Measurements from ENCODE around the gene SLC22A25.
"Not testable (repeated sequence)": the region's sequence is repeated elsewhere in the genome, so short reads cannot be mapped to it uniquely, and the experiment has no call there.

SLC22A25 gene

DNA sequence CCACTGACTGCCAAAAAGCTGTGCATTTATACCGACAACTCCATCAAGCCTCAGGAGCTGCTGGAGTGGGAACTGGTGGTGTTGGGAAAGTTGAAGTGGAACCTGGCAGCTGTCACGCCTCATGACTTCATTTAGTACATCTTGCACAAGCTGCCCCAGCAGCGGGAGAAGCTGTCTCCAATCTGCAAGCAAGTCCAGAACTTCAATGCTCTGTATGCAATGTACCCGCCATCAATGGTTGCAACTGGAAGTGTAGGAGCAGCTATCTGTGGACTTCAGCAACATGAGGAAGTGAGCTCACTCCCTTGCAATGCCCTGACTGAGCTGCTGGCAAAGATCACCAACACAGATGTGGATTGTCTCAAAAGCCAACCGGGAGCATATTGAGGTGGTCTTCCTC, at the start of gene SLC22A25:
Gene SLC22A25 (minus strand): TSS at position 67 of the 400 bp plus-strand sequence. CDS start 13,947 bp downstream, outside the sequence.
- no peak for DNase-seq

DNA sequence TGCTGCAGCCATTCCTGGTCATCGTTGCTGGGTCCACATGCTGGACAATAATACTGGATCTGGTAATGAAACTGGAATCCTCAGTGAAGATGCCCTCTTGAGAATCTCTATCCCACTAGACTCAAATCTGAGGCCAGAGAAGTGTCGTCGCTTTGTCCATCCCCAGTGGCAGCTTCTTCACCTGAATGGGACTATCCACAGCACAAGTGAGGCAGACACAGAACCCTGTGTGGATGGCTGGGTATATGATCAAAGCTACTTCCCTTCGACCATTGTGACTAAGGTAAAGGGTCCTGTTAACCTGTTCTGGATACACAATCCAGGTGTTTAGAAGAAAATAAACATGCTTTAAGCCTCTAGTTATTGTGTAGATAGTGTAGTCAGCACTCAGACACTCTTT, 46.9 kb upstream of the SLC22A25 start:
- DNase-seq = no peak

DNA sequence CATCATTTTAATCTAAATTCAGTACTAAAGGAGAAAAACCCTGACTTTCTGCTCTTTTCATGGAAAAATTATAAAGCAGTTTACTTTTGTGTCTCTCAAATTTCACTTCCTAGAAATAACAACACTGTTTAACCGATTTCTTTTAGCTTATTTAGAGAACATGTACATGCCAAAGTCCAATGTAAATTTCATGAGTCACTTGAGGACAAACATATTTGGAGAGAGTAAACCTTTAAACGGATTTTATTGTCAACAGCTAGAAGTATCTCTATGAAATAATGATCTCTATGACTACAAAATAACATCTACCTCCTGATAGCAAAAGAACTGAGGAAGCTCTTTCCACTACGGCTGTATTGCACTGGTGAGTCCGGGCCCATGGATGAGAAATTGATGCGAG, 46.3 kb upstream of the SLC22A25 start:
- DNase-seq = no peak

DNA sequence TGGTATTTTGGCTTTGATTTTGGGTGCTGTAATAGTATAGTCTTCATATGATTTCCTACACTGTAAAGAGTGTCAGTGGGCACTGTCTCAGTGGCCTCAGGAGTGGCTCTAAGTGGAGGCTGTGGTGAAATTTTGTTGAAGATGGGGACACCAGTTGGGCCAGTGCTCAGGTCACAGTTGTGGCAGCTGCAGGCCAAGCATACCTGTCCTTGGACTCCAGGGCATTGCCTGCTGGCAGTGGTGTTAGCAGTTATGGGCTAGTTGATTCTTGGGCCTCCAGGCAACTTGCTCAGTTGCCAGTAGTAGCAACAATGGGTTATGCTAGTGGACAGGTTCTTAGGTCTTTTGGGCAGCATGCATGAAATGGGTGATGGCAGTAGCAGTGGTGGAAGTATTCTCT, 39.2 kb upstream of the SLC22A25 start:
- no peak for DNase-seq

DNA sequence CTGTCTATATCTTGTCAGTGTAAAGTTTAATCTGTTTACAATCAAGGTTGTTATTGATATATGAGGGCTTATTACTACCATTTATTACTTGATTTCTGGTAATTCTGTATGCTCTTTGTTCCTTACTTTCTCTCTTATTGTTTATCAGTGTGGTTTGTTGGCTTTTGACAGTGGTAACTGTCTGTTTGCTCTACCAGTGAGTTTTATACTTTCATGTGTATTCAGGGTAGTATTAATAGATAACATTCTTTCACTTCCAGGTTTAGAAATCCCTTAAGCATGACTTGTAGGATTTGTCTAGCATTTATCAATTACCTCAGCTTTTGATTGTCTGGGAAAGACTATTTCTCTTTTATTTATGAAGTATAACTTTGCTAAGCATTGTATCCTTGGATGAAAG, 37.5 kb upstream of the SLC22A25 start:
- DNase-seq = no peak

DNA sequence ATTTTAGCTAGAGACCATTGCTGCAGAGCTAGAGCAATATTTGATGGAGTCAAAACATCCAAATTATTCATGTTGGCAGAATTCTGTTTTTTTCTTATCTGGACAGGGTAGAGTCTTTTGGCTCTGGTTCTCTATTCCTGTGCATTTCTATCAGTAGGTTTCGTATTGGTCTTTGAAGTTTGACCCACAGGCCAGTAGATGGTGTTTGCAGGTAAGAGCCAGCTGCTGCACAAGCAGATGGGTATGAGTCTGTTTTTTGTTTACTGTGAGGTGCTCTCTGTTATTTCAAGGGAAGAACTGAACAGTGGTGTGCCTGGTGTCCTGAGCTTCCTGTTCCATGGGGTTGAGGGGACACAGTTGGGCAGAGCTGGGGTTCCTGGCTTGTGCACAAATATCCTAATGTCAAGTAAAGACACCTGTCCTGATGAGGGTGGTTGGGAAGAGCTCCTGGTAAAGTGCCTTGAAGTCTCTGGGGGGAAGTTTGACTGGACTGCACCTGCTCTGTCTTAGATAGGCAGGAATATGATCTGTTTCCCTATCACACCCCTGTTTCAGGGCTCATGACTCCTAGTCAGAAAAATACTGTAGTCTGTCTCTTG, 34.0 kb upstream of the SLC22A25 start:
- DNase-seq = no peak

DNA sequence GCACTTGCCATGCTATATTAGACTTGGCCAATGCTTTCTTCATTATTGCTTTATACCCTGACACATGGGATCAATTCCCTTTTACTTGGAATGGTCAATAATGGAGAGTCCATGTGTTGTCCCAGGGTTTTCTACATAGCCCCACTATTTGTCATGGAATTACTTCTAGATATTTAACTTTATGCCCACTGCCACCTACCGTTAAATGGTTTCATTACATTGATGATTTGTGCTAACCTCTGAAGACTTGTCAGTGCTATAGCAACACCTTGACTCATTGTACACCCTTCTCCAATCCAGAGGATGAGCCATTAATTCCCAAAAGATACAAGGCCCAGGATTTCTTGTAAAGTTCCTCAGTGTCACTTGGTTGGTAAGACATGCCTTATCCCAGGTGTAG, 31.4 kb upstream of the SLC22A25 start:
- no peak for DNase-seq

DNA sequence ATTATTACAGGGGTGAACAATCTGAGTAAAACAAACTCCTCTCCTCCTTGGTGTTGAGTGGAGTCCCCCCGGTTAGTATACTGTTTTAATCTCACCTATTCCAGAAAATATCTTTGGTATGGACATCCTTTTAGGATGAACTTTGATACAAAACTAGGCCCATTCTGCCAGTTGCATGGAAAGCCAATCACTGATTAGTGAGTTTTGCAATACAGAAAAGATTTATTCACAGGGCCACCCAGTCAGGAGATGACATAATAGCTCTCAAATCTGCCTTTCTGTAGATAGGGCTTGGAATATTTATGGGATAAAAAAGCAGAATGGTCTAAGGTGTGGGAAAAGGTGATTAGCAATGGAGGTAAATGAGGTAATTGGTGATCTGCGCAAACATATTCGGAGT, 30.3 kb upstream of the SLC22A25 start:
- DNase-seq = no peak

DNA sequence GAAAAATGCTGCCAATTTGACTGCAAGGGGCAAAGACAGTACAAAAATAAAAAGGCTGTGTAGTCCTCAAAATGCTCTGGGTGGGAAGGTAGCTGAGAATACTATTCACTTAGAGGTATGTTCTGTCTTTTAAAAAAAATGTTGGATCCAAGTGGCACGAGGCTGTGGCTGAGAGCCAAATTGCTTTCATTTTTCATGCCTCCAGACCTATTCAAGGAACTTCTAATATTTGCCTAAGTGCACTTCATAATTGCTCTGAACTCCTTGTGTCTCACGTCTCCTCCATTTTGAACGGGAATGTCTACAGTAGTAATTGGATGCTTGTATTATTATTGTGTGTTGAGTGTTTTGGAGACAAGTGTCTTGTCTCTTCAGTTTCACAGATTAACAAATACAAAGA, 19.1 kb upstream of the SLC22A25 start:
- DNase-seq = no peak

DNA sequence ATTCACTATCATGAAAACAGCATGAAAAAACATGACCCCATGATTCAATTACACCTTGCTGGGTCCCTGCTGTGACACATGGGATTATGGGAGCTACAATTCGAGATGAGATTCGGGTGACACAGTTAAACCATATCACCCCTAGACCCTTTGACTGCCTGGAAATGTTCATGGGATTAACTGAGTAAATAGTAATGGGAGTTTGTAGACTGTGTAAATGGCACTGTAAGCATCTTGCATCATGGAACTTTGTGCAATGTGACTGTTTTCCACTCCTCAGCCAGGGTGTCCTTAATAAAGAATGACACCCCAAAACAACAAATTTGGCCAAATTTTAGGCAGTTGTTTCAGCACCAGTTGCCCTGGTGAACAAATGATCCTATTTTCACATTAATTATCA, 7.9 kb upstream of the SLC22A25 start:
- no peak for DNase-seq

DNA sequence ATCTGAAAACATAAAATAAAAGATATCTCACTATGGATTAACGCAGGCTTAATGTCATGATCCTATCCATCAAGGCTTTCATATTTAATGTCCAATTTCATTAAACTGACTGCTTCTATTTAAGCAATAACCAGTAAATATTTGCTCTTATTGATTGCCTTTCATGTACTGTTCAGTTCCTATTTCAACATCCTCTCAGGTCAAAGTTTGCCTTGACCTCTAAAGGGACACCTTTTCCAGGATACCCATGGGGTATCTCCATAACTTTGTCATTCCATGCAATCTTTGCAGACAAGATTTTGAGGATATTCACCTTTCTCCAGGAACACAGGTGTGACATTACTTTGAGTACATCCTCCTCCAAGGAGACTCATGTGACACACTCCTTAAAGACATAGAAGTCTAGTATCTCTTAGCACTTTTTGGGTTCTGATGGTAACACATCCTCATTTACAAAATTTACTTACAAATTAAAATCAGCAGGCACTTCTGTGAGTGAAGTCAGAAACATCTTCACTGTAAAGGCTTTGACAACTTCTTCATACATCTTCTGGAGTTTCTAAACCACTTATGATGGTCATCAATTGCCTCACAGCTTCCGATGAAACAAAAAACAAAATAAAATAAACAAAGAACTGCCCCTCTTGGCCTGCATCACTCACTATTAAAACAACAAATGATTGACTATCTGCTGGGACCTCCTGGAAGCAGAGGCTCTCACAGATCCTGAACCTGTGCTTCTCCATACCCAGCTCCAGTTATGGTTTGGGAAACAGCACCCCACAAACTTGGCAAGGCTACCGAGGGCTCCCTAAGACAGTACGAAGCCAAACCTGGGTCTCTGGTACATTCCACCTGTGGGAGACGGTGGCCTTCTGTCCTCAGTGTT, 7.0 kb upstream of the SLC22A25 start:
- no peak for DNase-seq

DNA sequence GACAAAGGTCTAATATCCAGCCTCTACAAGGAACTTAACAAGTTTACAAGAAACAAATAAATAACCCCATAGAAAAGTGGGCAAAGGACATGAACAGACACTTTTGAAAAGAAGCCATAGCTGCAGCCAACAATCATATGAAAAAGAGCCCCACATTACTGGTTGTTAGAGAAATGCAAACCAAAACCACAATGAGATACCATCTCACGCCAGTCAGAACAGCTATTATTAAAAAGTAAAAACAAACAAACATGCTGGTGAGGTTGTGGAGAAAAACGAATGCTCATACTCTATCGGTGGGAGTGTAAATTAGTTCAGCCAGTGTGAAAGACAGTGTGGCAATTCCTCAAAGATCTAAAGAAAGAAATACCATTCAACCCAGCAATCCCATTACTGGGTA, 5.6 kb upstream of the SLC22A25 start:
- DNase-seq = no peak

DNA sequence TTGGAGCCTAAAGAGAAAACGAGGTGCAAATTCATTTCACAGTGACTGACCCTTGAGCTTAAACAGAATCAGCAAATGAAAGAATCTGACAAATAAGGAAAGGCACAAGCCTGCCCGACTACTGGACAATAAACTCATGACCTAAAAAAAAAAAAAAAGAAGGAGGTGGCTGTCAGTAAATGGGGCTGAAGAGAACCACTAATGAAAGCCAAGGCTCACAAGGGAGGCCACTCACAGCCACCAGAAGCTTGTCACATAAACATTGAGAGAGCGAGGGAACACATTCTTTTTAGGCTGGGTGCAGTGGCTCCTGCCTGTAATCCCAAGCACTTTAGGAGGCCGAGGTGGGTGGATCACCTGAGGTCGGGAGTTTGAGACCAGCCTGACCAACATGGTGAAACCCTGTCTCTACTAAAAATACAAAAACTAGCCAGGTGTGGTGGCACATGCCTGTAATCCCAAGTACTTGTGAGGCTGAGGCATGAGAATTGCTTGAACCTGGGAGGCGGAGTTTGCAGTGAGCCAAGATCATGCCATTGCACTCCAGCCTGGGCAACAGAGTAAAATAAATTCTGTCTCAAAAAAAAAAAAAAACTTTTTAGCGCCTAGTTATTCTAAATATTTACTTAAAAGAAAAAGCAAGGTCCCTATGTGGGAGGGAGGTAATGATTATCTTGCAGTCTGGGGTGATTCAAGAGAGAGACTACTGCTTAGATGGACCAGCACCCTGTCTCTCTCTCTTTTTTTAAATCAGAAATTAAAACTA, 4.0 kb upstream of the SLC22A25 start:
- DNase-seq = not testable (repeated sequence)

DNA sequence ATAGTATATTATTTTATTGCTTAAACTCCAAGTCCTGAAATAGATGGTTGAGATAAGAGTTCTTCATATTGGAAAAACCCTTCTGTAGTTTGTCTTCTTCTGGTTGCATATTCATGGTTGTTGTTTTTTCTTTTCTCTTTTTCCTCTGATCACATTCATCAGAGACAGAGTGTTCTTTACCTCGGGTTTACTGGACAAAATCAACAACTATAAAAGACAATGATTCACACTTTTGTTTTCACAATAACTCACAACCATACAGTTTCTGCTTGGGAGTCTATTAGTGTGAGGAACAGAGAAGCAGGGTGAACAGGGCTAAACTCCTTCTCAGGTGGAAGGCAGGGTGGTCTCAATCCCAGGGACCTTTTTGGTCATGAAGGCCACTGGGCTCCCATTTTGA, 2.6 kb upstream of the SLC22A25 start:
- no peak for DNase-seq

DNA sequence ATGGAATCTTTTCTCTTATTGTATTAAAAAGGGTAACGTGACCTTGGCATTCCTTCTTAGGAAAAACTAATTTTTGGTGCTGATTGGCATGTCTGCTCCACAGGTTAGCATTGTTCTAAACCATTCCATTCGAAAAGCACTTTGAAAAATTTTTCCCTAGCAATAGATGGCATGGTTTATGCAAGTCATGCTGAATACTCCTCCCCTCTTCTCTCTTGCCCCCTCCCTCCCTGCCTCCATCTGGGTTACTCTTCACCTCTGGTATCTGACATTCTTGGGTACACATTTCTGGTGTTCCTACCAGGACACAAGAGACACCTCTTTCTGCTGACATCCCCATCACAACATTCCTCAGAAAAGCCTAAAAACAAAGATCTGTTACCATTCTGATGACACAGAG, 1.5 kb upstream of the SLC22A25 start:
- no peak for DNase-seq

DNA sequence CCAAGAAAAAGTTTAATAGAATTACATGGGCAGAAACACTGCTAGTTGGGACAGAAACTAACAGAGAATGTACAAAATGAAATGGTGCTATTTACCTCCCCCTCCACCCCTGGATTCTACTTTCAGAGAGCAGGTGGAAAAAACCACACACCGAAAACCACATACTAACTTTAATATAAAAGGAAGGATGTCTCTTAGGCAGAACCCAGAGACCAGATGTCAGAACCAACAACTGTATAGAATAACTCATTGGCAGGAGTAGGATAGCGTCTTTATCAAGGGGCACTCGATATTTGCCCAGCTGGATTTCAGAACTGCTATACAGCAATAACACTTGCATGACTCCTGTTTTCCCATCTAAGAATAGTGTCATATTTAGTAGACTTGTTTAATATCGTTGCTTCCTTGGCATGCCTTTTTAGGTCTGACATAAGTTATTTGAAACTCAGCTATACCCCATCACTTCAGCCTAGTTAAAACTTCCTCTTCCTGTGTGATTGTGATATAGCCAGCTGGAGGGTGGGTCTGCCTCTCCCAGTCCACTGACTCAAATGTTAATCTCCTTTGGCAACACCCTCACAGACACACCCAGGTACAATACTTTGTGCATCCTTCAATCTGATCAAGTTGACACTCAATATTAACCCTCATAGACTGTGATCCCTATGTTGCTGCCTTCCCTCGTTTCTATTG, 1.2 kb downstream of the SLC22A25 start:
- no peak for DNase-seq

DNA sequence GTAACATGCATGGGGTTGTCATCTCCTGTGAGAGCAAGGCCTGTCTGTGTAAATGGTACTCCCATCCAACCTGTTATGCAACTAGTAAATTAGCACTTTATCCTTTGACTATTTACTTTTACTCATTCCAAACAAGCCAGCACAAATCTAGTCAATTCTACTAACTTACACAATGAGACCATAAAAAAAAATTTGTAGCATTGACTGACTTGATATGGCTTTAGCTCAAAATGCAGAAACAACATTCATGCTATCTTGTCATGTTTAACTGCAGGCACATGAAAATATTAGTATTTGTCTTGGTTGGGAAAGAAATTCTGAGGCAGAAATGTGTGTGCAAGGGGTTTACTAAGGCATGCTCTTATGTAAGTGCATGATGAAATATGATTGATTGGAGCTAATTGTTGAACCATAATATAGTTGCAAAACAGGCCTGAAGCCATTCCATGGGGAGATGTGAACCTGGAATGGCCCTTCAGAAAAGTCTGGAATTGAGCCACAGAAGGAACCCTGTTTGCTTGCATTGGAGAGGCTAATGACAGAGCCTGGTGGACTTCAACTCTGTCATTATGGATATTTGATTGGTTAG, 2.5 kb downstream of the SLC22A25 start:
- no peak for DNase-seq

DNA sequence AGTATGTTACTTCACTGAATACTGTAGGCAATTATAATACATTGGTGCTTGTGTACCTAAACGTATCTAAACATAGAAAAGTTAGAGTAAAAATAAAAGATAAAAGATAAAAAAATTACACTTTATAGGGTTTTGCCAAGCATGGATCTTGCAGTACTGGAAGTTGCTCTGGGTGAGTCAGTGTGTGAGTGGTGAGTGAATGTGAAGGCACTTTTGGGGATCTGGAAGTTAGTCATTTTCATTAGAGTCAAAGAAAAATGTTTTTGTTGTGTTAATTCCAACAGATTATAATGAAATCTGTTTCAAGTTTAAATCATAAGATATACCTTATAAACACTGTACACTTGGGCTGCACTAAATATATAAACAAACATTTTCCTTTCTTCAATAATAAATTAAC, 3.3 kb downstream of the SLC22A25 start:
- DNase-seq = no peak

DNA sequence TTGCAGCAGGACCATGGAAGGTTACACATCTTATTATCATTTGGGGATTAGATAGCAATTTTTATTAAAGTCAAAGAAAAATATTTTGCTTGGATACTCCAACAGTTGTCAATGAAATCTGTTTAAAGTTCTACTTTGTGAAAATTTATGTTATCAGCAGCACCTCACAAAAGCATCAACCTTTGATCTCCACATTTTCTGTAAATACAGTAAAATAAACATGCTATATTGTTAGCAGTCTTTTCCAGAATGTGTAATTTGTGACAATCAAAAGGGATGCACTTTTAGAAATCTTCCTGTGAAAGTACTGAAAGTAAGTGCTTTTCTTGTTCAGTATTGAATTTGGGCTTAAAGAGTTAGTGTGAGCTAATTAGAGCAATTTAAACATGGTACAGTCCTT, 4.1 kb downstream of the SLC22A25 start:
- DNase-seq = no peak

DNA sequence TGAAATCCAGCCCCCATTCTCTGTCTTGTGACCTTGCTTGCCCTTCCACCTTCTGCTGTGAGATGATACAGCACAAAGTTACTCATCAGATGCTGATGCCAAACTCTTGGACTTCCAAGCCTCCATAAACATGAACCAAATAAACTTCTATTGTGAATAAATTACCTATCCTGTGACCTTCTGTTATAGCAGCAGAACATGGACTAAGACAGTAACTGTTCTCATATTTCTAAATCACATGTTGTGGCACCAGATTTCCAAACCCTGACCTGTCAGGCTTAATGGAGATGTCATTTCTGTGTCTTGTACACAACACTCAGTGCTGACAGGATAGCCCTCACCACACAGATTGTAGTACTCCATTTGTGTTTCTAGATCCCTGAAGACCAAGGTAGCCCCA, 6.0 kb downstream of the SLC22A25 start:
- DNase-seq = no peak

DNA sequence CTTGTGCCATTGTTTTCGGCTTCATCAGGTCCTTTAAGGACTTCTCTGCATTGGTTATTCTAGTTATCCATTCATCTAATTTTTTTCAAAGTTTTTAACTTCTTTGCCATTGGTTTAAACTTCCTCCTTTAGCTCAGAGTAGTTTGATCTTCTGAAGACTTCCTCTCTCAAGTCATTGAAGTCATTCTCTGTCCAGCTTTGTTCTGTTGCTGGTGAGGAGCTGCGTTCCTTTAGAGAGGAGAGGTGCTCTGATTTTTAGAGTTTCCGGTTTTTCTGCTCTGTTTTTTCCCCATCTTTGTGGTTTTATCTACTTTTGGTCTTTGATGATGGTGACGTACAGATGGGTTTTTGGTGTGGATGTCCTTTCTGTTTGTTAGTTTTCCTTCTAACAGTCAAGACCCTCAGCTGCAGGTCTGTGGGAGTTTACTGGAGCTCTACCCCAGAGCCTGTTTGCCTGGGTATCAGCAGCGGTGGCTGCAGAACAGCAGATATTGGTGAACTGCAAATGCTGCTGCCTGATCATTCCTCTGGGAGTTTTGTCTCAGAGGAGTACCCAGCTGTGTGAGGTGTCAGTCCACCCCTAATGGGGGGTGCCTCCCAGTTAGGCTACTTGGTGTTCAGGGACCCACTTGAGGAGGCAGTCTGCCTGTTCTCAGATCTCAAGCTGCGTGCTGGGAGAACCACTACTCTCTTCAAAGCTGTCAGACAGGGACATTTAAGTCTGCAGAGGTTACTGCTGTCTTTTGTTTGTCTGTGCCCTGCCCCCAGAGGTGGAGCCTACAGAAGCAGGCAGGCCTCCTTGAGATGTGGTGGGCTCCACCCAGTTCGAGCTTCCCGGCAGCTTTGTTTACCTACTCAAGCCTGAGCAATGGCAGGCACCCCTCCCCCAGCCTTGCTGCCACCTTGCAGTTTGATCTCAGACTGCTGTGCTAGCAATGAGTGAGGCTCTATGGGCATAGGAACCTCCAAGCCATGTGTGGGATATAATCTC, 7.6 kb downstream of the SLC22A25 start:
- DNase-seq = not testable (repeated sequence)

DNA sequence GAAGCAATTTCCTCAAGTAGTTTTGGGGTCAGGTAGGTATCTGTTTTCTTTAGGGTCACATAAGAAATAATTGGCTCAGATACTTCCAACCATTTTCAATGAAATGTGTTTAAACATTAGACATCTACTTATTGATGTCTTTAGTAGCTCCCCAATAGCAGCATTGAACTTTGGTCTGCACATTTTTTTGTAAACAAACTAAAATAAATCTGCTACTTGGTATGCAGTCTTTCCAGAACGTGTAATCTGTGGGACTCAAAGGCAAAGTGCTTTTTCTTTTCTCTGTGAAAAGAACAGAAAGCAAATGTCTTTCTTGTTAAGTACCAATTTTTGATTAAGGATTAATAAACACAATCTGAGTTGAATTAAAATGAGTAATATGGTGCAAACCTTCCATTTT, 13.6 kb downstream of the SLC22A25 start:
- DNase-seq = no peak
